GM21526 (cell line): ENCODE data around the gene TNFAIP6.
"Not testable (repeated sequence)": the region's sequence is repeated elsewhere in the genome, so short reads cannot be mapped to it uniquely, and the experiment has no call there.

Source experiments
- ATAC-seq: cut with Tn5 transposase; IDR thresholded peaks from one replicate; pipeline ENCODE4 v1.9.1; 2021; ENCODE audit warnings: moderate library complexity; ENCODE audit not compliant: unreplicated experiment, low FRiP score

The TNFAIP6 gene, protein sequence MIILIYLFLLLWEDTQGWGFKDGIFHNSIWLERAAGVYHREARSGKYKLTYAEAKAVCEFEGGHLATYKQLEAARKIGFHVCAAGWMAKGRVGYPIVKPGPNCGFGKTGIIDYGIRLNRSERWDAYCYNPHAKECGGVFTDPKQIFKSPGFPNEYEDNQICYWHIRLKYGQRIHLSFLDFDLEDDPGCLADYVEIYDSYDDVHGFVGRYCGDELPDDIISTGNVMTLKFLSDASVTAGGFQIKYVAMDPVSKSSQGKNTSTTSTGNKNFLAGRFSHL

DNA sequence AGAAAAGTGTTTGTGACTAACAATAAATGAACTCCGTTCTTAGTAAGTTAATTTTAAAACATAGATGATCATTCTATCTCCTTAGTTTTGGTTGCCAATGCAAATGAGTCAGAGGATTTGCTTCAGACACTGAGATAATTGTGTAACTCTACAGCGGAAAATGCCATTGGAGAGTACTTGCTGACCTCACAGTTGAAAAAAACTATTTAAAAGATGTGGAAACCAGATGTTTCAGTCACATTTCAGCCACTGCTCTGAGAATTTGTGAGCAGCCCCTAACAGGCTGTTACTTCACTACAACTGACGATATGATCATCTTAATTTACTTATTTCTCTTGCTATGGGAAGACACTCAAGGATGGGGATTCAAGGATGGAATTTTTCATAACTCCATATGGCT lies at the start of gene TNFAIP6:
Gene TNFAIP6, plus strand, starts transcription at position 234 of the 400 bp plus-strand sequence. Its CDS starts 75 bp downstream, at position 309.
- ATAC-seq = no peak

DNA sequence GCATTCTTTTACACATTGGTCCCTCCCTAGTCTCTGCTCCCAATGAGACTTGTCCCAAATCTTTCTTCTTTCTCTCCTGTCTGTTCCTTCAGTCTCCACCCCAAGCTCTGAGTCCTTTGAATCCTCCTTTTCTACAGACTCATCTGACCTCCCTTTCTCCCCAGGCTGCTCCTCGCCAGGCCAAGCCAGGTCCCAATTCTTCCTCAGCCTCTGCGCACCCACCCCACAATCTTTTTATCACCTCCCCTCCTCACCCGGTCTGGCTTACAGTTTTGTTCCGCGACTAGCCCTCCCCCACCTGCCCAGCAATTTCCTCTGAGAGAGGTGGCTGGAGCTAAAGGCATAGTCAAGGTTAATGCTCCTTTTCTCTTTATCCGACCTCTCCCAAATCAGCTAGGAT lies 47.1 kb upstream of the TNFAIP6 start:
- not testable (repeated sequence) for ATAC-seq

DNA sequence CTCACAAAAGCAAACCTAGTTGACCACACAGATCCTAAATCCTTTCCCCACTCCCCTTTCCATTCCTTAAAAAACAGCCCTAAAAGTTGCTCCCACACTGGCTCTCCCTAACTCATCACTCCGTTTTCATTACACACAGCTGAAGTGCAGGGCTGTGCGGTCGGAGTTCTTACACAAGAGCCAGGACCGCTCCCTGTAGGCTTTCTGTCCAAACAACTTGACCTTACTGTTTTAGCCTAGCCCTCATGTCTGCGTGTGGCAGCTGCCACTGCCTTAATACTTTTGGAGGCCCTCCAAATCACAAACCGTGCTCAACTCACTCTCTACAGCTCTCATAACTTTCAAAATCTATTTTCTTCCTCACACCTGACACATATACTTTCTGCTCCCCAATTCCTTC lies 45.0 kb upstream of the TNFAIP6 start:
- not testable (repeated sequence) for ATAC-seq

DNA sequence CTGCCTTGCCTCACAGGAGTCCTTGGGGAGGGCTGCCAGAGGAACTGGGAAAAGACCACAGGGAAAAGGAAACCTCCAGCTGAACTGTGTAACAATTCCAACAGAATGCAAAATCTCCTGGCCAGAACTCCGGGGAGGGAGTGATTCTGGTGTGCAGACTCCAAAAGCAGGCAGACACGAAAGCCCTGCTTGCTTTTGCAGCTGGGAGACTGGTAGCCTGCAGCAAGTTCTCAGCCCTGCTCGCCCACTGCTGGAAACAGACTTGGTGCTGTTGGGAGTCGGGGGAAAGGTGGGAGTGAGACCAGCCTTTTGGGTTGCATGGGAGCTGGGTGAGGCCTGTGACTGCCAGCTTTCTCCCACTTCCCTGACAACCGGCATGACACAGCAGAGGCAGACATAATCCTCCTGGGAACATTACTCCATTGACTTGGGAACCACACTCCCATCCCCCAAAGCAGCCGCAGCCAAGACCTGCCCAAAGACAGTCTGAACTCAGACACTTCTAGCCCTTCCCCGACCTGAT lies 42.0 kb upstream of the TNFAIP6 start:
- no peak for ATAC-seq

DNA sequence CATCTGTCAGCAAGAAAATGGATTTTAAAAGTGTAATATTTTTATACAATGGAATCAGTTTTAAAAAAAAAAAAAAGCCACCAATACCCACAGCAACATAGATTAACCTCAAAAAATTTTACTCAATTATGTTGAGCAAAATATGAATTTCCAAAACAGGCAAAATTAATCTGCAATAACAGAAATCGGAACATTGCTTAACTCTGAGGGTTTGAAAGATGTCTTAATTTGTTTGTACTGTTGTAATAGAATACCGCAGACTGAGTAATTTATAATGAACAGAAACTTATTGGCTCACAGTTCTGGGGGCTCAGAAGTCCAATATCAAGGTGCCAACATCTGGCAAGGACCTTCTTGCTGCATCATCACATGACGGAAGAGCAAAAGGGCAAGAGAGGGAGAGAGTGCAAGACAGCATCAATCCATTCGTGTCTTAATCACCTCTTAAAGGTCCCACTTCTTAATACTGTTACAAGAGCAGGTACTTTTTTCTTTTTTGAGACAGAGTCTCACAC lies 31.8 kb upstream of the TNFAIP6 start:
- no peak for ATAC-seq

DNA sequence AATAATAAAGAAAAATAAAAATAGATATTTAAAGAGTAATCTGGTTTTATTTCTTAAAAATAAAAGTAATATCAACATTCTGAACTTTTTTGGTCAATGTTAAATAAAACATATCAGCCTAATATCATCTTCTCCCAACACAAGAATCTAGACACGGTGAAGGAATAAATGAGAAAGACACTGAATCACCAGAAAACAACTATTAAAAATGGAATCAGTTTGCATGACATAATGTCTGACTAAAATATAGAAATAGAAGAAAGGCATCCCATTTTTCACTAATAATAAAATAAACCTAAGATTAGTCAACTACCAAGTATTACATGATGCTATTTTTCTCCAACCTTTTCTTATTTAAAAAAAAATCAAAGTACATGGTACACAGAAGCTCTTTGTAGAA lies 30.8 kb upstream of the TNFAIP6 start:
- ATAC-seq = no peak

DNA sequence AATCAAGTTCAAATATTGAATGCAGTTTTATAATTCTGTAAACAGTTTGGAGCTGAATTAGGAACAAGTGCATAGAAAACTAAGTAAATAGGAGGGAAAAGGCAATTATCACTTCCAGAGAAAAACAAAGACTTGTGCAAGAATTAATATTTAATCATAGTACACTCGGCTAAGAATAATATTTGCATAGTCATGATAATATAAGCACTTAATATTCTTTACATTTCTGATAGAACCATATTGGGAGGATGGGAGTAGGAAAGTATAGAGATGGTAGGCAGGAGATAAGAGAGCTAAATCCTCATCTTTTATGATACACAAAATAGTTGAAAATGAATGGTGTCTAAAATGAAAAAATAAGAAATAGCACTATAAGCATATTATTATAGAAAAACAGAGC lies 27.4 kb upstream of the TNFAIP6 start:
- no peak for ATAC-seq

DNA sequence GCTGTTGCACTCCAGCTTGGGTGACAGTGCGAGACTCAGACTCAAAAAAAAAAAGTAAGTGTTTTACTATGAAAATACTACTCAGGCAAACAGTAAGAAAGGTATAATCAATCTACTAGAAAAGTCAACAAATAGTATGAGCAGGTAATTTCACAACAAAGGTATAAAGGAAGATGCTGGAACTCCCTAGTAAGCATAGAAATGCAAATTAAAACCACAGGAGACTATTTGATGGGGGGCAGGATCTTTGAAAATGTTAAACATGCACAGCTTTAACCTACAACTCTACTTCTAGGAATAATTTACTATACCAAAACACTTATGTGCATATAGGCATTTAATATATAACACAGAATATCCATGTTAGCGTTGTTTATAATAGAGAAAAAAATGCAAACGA lies 24.3 kb upstream of the TNFAIP6 start:
- ATAC-seq = no peak

DNA sequence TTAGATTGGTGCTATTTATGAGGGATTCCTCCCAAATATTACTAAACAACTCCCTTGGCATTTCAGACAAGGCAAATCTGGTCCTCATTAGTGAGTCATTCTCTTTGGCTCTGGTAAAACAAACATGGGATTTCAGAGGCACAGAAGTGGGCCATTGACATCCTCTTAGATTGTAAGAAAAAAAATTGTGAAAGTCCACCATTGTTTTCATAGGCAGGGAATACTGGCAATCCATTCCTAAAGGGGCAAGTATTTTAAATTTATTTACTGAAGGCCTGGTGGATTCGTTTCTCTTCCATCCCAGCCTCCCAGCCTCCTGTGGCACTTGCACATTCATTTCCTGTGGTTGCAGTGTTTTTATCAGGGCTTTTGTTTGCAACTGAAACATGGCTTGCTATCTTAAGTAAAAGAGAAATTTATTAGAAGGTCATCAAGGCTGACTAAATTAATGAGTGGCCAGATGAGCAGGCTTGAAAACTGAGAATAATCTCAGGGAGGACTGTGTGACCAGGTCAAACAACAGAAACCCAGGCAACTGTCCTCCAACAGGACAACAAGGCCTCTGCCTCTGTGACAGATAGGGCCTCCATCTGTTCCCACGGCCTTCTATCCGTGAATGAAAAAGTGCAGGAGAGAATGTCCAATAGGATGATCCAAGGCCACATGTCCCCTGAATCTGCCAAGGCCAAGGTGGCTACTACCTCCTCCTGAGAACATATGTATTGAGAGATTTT lies 23.1 kb upstream of the TNFAIP6 start:
- no peak for ATAC-seq

DNA sequence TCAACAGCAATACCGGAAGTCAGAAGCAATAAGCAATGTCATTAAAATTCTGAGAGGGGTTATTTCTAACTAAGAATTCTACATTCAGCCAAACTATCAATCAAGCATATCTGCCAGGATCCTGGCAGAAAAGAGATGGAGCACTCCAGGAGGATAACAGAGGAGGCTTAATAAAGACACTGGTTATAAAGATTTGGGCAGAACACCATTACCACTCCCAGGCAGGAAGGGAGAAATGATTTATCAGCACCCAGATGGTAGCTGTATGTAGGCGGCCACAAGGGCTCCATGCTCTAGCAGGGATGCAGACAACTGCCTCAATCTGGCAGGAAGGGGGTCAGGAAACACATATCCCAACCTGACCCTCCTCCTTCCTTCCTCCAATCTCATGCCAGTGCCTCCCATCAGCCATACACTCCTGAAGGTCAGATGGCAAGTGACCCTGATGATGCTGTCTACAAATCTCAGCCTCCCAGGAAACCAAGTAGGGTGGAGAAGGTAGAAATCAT lies 20.5 kb upstream of the TNFAIP6 start:
- ATAC-seq = no peak

DNA sequence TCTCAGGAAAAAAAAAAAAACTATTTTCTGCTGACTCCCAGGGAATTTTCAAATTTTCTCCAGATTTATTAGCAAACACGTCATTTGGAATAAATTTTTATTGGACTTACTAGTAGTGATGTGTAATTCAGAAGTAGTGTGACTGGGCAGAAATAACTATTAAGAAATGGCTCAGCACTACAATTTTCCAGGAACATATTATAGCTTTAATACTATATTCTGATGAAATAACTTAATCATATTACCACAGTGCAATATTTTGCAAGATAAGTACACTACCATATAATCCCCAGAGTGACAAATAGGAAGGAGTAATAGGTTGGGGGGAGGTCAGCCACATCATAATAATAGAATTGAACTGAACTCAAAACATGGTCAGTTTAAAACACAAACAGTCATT lies 19.7 kb upstream of the TNFAIP6 start:
- ATAC-seq = no peak

DNA sequence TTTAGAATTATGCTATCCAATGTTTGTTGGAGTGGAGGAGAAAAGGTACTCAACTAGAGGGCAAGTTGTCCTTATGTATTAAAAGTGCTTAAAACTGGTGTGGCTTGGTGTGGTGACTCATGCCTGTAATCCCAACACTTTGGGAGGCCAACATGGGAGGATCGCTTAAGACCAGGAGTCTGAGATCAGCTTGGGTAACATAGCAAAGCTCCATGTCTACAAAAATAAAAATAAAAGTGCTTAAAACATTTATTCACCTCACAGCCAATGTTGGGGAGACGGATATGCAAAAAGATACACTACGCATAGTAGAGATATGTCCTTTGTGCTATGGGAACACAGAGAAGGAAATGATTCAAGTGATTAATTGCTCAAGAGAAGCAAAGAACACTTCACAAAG lies 19.3 kb upstream of the TNFAIP6 start:
- no peak for ATAC-seq

DNA sequence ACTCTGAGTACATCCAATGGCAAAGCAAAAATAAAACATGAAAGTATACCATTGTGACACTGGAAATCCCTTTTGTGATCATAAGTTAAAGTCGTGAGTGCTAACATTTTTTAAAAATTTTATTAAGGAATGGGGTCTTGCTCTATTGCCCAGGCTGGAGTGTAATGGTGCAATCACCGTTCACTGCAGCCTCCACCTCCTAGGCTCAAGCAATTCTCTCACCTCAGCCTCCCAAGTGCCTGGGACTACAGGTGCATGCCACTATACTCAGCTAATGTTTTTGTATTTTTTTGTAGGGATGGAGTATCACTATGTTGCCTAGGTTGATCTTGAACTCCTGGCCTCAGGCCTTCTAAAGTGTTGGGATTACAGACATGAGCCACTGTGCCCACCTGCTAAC lies 14.3 kb upstream of the TNFAIP6 start:
- ATAC-seq = no peak

DNA sequence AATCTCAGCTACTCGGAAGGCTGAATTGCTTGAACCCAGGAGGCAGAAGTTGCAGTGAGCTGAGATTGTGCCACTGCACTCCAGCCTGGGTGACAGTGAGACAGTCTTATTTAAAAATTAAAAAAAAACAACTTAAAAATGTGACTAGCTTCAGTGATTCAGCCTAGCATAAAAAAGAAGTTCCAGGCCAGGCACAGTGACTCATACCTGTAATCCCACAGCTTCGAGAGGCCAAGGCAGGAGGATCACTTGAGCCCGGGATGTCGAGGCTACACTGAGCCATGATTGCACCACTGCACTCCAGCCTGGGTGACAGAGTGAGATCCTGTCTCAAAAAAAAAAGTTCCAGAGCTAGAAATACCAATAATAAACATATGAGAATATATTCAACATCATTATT lies 13.2 kb upstream of the TNFAIP6 start:
- ATAC-seq = not testable (repeated sequence)

DNA sequence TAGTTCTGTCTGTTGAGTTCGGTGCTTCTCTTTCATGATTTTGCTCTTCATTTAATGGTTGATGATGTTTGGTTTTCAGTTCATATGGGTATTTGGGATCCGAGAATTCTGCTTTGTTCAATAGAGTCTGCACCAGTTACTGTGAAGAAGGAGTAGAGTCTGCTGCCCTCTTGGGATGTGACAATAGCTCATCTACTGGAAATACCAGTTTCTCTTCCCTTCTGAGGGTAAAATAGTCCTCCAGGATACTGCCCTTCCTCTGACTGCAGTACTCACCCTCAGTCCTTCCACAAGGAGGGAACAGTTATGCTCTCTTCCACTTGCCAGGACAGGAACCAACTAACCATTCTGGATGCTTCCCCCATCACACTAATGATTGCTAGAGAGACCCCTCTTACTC lies 12.5 kb upstream of the TNFAIP6 start:
- no peak for ATAC-seq

DNA sequence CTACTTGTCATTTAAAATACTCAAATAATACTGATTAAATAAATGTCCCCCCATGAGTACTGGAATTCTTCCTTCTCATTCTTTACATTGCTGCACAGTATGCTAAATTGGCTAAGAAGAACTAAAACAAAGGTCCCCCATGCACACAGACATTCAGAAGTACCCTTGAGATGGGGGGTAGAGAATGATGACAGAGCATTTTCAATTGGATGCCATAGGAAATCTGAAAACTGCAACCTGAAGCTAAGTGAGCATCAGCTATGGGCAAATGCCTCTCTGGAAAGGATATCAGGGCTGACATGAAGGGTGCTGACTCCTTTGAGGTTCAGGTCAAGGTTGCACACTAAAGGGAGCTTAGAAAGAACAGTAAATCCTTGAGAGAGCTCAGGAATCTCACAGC lies 10.1 kb upstream of the TNFAIP6 start:
- no peak for ATAC-seq

DNA sequence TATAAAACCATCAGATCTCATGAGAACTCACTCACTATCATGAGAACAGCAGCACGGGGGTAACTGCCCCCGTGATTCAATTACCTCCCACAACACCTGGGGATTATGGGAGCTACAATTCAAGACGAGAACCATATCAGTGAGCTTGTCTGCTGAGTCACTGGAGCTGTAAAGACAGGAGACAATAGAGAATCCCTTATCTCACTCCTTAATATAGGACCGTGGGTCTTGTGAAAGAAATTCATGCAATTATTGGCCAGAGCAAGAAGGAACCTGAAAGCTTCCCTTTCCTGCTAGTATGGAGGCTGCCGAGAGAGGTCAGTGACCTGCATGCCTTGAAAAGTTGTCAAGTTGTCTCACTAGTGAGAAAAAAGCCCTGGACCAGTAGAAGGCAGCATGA lies 9.5 kb upstream of the TNFAIP6 start:
- ATAC-seq = no peak

DNA sequence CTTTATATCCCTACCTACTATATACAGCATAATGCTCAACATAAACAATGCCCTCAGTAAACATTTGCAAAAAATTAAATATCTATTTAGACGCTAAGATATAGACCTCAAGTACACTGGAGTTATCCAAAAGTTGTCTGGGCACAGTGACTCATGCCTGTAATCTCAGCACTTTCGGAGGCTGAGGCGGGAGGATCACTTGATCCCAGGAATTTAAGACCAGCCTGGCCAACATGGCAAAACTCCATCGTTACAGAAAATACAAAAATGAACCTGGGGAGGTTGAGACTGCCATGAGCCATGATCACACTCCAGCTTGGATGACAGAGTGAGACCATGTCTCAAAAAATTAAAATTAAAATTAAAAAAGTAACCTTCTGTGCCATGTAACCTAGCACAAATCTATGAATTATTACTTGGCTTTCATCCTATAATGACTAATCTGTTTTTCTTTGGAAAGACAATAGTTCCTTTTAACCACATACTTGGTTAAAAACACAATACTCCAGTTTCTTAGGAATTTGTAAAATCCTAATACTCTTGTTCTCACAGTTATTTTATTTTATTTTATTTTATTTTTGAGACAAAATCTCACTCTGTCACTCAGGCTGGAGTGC lies 6.7 kb upstream of the TNFAIP6 start:
- ATAC-seq = no peak

DNA sequence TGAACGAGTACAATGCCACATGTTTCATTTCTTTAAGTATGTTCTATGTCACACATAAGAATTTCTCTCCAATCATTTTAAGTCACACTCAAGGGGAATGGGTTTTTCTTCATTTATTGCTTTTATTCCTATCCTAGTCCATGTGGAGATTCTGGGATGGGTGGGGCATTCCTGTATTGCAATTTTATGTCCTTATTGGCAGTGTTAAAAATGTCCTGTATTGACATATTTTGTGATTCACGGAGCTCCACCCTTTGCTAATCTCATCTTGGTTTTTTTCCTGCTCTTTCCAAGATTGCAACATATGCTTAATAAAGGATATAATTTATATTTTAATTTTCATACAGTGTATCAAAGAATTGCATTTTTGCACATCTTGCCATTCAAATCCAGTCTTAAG lies 3.4 kb upstream of the TNFAIP6 start:
- ATAC-seq = no peak

DNA sequence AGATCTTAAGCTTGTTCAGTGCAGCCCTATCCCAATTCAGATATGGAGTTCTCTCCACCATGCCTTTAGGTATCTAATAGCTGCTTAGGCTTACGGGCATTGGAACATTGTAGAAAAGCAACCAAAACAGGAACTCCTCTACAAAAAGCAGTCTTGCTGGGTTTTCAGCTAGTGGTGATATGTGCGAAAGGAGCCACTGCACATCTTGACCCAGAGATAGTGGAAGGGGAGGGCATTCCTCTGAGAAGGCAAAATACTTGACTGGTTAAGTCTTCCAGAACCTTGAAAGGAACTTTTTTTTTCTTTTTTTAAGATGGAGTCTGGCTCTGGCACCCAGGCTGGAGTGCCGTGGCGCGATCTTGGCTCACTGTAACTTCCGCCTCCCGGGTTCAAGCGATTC lies 2.6 kb upstream of the TNFAIP6 start:
- no peak for ATAC-seq
